Renal pelvis (tissue), 4 donors: ENCODE results near the gene SLC9B1. TPM values are rescaled to one million over a fixed set of nuclear protein-coding genes. Genes with fewer than 3 reads are reported as not detected.
"Not testable (repeated sequence)": the region's sequence is repeated elsewhere in the genome, so short reads cannot be mapped to it uniquely, and the experiment has no call there.

ENCODE experiments used
- DNase-seq: peaks from one replicate; pipeline ENCODE4 v3.0.0-alpha.2; 2013
- polyA plus RNA-seq, 3 donors: library from polyadenylated mRNA; unstranded; fragments of 120-200 nt; gene quantifications; one replicate each; pipeline ENCODE4 v1.2.1, GENCODE V29; 2013; ENCODE audit not compliant: insufficient read length in 3 of 3

The SLC9B1 gene
- polyA plus RNA-seq, 3 donors: 2.4 to 4.0 (median 3.5) TPM

GRCh38 chr4:102878349-102878748, 141.2 kb downstream of the SLC9B1 start:
- not testable (repeated sequence) for DNase-seq

- DNase-seq: not testable (repeated sequence)
These were observed 141.9 kb downstream of the SLC9B1 start for GRCh38 chr4:102877477-102878106.

GRCh38 chr4:102871772-102872171, 147.7 kb downstream of the SLC9B1 start:
- no peak for DNase-seq

GRCh38 chr4:102869569-102870197, 149.8 kb downstream of the SLC9B1 start:
- no peak for DNase-seq

- DNase-seq: peak; percentile 91
These were observed 150.5 kb downstream of the SLC9B1 start, which contains the start of gene CISD2 for GRCh38 chr4:102868781-102869568. CISD2 (plus strand) TSS chr4:102868992; CDS start chr4:102869085, 93 bp downstream.

GRCh38 chr4:102868153-102868780, 151.2 kb downstream of the SLC9B1 start:
- DNase-seq: no peak

GRCh38 chr4:102867278-102868152, 152.0 kb downstream of the SLC9B1 start:
- DNase-seq: no peak

- DNase-seq: not testable (repeated sequence)
These were observed 154.2 kb downstream of the SLC9B1 start for GRCh38 chr4:102865327-102865726.

- DNase-seq: no peak
These were observed 156.8 kb downstream of the SLC9B1 start for GRCh38 chr4:102862747-102863146.

- no peak for DNase-seq
These were observed 157.5 kb downstream of the SLC9B1 start for GRCh38 chr4:102862016-102862415.

- no peak for DNase-seq
These were observed 158.7 kb downstream of the SLC9B1 start for GRCh38 chr4:102860611-102861324.

- DNase-seq: no peak
These were observed 160.6 kb downstream of the SLC9B1 start for GRCh38 chr4:102858828-102859464.

Other genes with a start within 250 kb of the SLC9B1 start
- gene UBE2D3, start 192.2 kb downstream of the SLC9B1 start, polyA plus RNA-seq: 100 to 1,000 TPM; 282 to 294 (median 294) TPM
- gene CISD2, start 150.7 kb downstream of the SLC9B1 start, polyA plus RNA-seq: 10 to 100 TPM; 44.1 to 56.4 (median 50.6) TPM
- 1 to 10 TPM; 6.7 to 9.7 (median 7.8) TPM for gene SLC9B2, start 57.1 kb upstream of the SLC9B1 start, polyA plus RNA-seq
- gene BDH2, start 80.1 kb upstream of the SLC9B1 start, polyA plus RNA-seq: 100 to 1,000 TPM; 178 to 208 (median 185) TPM
- 10 to 100 TPM; 11.6 to 15.4 (median 11.6) TPM for gene CENPE, start 178.6 kb upstream of the SLC9B1 start, polyA plus RNA-seq